GM19397 (cell line): ENCODE measurements around the gene DCAF5.
"Not testable (repeated sequence)": the region's sequence is repeated elsewhere in the genome, so short reads cannot be mapped to it uniquely, and the experiment has no call there.

Source experiments
- ATAC-seq: cut with Tn5 transposase; IDR thresholded peaks from one replicate; pipeline ENCODE4 v1.9.1; 2021; ENCODE audit warnings: mild to moderate bottlenecking, moderate library complexity; ENCODE audit not compliant: unreplicated experiment

DCAF5 gene

DNA sequence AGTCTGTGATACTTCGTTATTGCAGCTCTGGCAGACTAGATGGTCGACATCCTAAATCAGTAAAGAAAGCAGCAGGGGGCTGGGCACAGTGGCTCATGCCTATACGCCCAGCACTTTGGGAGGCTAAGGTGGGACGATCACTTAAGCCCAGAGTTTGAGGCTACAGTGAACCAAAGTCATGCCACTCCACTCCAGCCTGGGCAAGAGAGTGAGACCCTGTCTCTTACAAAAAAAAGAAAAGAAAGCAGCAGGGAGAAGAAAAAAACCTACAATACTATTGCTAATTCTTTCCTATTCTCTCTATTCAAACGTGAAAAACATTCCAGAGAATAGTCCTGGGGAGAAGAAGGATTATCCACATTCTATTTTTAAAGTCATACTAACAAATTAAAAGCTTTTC lies 79.5 kb downstream of the DCAF5 start:
- ATAC-seq, result no peak

DNA sequence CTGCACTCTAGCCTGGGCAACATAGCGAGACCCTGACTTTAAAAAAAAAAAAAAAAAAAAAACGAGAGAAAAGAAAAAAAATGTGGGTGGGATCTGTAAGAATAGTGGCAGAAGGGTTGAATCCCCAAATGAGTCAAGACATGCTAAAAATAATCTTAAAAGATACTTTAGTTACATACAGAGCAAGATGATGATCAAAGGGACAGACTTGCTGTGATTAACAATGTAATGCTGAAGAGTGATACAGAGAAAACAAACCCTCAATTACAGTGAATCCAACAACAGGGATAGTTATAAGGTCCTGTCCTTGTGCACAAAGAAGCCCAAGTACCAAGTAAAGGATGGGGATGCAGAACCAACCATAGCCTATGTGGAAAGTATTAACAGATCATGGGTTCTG lies 80.3 kb downstream of the DCAF5 start:
- no peak for ATAC-seq

DNA sequence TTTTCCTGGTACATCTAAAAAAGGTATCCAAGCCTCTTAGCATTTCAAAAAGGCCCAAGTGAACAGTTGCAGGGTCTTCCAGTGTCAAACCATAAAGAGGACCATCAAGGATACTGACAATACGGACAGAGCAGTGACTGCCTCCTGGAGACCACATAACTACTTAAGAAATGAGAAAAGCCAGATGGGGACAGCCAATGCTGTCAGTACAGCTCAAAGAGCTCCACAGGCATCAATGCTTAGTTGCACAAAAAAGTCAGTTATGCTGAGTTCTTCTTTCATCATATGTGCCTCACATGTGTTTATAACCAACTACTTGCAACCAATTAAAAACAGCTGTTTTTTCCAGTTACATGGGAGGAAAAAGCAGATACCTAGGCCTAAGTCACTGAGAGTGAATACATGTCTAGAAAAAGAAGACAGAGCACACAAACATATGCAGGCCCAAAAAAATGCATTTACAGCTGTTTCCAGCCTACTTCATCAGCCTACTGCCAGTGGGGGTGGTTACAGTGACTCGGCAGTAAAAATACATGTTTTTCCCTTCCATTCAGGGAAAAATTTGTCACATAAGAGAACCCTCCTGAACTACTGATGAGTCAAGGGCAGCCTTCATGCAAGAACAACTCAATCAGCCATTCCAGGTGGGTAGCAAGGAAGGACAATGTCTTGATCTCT lies 84.0 kb downstream of the DCAF5 start:
- ATAC-seq, result no peak

- no peak for ATAC-seq
Observed at GRCh38 chr14:69066396-69067171, 86.3 kb downstream of the DCAF5 start.

DNA sequence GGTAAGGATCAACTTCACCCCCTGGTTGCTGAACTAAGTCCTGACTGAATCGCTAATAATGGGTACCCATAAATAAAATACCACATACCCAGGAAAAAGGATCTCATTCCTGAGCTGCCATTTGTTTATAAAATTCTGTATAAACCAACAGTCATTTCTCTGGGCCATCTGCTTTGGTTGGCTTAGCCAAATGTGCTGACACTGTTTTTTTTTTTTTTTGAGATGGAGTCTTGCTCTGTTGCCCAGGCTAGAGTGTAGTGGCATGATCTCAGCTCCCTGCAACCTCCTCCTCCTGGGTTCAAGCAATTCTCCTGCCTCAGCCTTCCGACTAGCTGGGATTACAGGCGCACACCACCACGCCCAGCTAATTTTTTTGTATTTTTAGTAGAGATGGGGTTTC lies 87.0 kb downstream of the DCAF5 start:
- ATAC-seq, result not testable (repeated sequence)

- no peak for ATAC-seq
Observed at GRCh38 chr14:69064596-69064995, 88.3 kb downstream of the DCAF5 start.

DNA sequence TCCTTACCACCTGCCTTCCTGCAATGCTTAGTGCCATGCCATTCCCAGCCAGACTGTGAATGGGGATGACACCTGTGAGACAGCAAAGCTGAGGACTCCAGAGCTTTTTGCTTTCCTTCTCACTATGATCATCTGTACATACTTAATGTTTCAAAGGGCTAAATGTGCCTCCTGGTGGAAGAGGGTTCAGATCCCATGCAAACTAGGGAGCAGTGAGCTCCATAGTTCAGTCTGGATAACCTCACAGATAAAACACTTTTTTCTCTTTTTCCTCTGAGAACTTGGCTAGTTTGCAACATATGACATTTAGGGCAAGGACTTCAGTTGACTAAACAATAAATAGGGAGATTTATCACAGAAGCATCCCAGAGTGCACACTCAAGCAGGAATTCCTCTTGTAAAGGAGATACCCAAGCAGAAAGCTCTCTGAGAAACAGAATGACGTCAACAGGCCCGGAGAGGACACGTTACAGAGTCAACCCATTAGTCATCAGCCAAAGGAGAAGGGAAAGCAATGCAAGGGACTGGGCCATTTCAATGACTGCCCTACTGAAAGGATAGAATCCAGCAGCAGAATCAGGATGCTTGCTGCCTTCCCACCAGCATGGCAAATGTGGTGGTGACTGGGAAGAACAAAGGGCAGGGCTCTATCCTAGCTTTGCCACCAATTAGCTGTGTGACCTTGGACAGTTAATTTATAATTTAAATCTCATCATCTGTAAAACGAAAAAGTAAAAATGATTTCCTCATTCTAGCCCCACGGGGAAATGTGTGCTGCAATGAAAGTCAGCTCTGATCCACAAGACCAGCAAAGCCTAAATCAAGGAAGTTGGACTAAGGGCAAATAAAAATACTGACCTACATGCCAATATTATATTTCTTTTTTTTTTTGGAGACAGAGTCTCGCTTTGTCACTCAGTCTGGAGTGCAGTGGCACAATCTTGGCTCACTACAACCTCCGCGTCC lies 93.0 kb downstream of the DCAF5 start:
- ATAC-seq, result no peak

DNA sequence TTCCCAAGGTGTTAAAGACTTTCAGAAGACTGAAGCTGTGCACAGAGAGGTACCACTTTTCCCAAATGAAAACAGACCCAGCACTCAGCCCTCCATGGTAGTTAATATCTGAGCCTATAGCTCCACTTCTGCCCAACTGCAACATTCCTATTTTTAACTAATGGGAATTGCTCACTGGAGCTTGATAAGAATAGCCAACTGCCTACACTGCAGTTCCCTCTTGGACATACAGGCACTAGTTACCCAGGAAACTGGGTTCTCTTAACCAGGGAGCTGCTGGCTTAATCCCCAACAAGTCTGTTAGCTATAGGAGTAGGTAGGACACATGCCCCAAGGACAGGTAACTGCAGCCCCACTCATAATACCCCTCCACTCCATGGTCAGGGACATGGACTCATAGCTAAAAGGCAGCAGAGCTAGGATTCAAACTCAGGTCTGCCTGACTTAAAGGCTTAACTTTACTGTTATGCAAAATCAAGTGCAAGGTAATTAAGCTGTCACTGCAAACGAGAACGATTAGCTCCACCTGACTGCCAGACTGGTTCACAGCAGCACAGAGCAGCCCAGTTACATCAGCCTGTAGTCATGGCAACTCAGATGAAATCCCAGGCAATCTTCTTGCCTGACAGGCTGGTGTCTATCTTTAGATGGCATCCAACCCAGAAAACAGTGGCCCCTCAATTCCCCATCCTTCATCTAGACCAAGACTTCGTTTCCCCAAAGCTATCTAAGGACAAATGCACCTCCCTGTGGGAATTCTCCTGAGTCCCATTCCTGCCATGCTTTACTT lies 96.7 kb downstream of the DCAF5 start:
- ATAC-seq, result no peak

DNA sequence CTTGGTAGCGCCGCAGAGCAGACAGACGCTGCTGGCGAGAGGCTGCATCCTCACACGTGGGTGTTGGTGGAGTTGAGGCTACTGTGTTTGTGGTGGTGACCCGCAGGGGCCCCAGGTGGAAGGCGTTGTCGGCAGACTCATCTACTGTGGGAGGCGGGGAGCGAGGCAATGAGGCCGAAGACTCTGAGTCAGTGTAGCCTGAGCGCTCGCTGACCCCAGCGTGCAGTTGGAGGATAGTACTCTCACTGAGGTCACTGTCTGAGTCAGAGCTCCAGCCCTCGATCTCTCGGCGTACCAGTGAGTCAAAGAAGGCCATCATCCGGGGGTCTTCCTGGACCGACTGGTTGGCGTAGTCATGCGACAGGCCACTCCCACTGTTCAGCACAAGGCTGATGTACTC lies 97.8 kb downstream of the DCAF5 start:
- ATAC-seq, result no peak

DNA sequence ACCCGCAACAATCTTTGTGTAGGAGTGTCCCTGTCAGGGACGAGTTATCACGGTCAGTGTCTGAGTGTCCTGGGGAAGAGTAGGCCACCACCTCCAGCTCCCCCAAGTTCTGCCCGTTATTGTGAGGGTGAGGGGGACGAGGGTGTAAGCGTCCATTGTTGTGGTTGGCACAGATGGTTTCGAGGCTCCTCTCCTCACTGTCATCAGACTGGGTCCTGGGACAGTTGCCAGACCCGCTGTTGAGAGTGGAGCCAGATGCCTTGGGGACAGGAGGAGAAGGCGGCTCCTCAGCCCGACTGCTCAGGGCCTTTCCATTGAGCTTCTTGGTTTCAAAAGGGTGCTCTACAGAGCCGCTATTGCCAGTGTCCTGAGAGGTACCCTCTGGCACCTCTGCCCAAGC lies 98.9 kb downstream of the DCAF5 start:
- ATAC-seq, result no peak

GRCh38 chr14:69052181-69052601 lies 100.7 kb downstream of the DCAF5 start:
- ATAC-seq, result no peak

- no peak for ATAC-seq
Observed at GRCh38 chr14:69050240-69051184, 102.4 kb downstream of the DCAF5 start.

DNA sequence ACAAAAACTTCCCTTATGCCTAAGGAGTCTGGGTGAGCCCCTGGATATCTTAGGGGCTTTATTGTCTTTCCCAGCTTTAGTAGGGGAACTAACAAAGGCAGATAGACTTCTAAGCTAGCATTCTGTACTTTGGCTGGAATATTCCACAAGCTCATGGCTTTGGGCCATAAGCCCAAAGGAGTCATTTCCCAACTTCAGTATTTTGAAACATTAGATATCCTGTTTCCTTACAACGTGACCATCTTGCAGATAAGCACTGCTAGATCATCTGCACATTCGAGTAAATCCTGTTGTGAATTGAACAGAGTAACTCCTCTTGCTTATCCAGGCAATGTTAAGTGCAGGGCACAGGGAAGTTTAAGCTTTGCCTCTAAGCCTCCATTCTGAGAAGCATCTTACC lies 103.2 kb downstream of the DCAF5 start:
- no peak for ATAC-seq

- no peak for ATAC-seq
Observed at GRCh38 chr14:69048456-69048855, 104.5 kb downstream of the DCAF5 start.

DNA sequence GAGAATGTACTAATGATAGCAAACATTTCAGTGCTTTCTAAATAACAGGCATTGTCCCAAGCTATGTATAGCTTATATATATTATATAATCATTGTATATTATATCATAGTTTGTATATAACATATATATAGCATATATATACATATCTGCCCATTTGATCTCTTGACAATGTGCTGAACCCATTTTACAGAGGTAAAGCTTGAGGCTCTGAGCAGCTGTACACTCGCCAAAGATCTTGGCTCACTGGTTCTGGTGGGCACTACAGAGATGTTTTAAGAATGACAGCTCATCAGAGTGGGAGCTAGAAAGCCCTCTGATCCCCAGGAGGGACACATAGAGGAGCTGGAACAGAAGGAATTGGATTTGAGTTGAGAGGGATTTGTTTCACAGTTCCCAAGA lies 105.7 kb downstream of the DCAF5 start:
- ATAC-seq, result no peak

GRCh38 chr14:69046476-69046860 lies 106.5 kb downstream of the DCAF5 start:
- no peak for ATAC-seq

DNA sequence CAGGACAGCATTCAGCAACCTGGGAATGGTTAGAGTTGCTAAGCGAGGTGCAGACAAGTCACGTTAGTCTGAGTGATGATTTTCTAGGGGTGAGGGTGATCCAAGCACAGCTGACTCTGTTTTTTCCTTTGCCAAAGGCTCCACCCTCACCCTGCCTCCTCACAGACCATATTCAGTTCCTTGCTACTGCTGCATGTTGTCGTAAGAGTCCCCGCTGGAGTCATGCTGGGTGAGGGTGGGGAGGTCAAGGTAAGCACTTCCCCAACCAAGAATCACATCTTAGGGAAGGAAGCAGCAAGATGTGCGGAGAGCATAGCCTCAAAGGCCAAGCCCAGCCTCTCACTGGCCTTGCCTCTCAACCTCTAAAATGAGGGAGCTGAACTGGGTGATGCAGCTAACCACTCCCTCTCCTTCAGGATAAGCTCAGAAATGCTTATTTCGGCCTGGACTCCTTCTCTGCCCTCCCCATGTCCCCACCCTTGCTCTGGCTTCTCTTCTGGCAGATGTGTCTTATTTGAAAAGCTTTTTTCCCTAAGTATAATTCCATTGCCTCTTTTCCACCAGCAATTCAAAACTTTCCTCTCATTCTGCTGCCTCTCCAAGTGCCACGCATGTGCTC lies 107.0 kb downstream of the DCAF5 start:
- no peak for ATAC-seq

GRCh38 chr14:69044965-69045555 lies 107.9 kb downstream of the DCAF5 start:
- ATAC-seq, result no peak

GRCh38 chr14:69044296-69044695 lies 108.6 kb downstream of the DCAF5 start:
- no peak for ATAC-seq
